Nephron progenitor cell (in vitro differentiated cells): ENCODE measurements around the gene AP2S1.
"Not testable (repeated sequence)": the region's sequence is repeated elsewhere in the genome, so short reads cannot be mapped to it uniquely, and the experiment has no call there.

Experiments used
- DNase-seq: peaks from one replicate; pipeline ENCODE4 v3.0.0; 2021
- H3K27ac Mint-ChIP-seq: 2 replicates; pipeline ENCODE4 v1.8.0; 2021; ENCODE audit warnings: mild to moderate bottlenecking, moderate library complexity, mixed read lengths
- H3K27me3 Mint-ChIP-seq: 2 replicates; pipeline ENCODE4 v1.8.0; 2021; ENCODE audit warnings: mild to moderate bottlenecking, low read depth, mixed read lengths; ENCODE audit not compliant: poor library complexity
- H3K36me3 Mint-ChIP-seq: 2 replicates; pipeline ENCODE4 v1.8.0; 2021; ENCODE audit warnings: low read depth, mixed read lengths
- H3K4me1 Mint-ChIP-seq: 2 replicates; pipeline ENCODE4 v1.8.0; 2021; ENCODE audit warnings: mixed read lengths
- H3K4me3 Mint-ChIP-seq: 2 replicates; pipeline ENCODE4 v1.8.0; 2021; ENCODE audit warnings: mild to moderate bottlenecking, moderate library complexity, mixed read lengths
- H3K9me3 Mint-ChIP-seq: 2 replicates; pipeline ENCODE4 v1.8.0; 2021; ENCODE audit warnings: mild to moderate bottlenecking, moderate library complexity, mixed read lengths
- TF ChIP-seq, protein P1 (sequence below): fragments of 200-600 bp; sonication (generic); IDR thresholded peaks from 2 replicates; pipeline ENCODE4 v1.5.0; 2021; ENCODE audit warnings: antibody characterized with exemption

Gene AP2S1

DNA sequence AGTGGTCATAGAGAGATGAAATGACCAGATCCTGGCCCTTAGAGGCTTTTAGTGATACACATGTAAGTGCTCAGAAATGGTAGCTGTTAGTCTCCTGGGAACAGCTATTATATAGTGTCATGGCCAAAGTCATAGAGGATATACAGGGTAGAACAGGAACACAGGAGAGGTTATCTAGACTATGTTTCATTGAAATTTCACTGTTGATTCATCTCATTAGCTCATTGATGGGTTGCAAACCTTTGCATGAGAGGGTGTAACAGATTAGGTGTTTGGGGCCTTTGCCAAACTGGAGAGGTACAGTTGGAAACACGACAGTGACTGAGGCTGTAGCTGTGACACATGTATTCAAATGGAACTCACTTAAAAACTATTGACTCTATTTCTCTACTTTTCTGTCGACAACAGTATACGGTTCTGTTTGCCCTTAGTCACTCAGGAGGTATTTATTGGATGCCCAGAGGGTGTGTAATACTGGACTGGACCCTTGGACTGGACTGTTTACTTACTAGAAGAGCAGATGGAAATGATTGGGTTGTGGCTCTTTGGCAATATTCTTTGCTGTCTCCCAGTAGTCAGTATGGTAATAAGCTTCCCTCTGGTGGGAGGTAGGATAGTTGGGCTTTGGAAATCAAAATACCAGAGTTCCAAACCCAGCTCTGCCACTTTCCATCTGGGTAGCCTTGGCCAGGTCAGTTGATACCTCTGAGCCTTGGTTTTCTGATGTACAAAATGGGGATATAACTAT, 40.0 kb upstream of the AP2S1 start:
- Mint-ChIP-seq H3K27me3 (no peaks in the 10 kb centered on the region), H3K27ac (peak overlapping the region; percentile 17), H3K4me3 (no peak overlapping the region), H3K36me3 (peaks cover 52% of the 10 kb centered on the region), H3K4me1 (peaks cover 34% of the 10 kb centered on the region), H3K9me3 (peaks cover 16% of the 10 kb centered on the region)
- no peak for DNase-seq
- TF ChIP-seq, protein P1, sequence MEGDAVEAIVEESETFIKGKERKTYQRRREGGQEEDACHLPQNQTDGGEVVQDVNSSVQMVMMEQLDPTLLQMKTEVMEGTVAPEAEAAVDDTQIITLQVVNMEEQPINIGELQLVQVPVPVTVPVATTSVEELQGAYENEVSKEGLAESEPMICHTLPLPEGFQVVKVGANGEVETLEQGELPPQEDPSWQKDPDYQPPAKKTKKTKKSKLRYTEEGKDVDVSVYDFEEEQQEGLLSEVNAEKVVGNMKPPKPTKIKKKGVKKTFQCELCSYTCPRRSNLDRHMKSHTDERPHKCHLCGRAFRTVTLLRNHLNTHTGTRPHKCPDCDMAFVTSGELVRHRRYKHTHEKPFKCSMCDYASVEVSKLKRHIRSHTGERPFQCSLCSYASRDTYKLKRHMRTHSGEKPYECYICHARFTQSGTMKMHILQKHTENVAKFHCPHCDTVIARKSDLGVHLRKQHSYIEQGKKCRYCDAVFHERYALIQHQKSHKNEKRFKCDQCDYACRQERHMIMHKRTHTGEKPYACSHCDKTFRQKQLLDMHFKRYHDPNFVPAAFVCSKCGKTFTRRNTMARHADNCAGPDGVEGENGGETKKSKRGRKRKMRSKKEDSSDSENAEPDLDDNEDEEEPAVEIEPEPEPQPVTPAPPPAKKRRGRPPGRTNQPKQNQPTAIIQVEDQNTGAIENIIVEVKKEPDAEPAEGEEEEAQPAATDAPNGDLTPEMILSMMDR, result no peak

DNA sequence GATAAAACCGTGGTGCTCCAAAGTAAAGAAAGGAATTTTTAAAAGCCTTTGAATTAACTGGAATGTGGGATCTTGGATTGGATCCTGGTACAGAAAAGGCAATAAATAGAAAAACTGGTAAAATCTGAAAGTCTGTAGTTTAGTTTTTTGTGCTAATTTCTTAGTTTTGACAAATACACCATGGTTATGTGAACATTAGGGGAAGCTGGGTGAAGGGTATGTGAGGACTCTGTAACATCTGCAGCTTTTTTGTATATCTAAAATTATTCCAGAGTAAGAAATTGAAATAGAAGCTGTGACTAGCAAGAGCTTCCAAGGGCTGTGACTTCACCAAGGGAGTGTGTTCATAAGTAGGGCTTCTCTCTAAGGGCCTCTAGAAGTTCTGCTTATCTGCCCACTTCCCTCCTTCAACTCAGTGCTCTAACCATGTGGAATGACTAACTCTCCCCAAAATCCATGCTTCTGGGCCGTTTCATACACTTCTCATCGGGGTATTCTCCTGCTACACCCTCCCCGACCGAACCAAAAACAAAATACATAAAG, 36.7 kb upstream of the AP2S1 start:
- no peak for DNase-seq
- H3K27me3 Mint-ChIP-seq, result no peaks in the 10 kb centered on the region
- H3K27ac Mint-ChIP-seq, result no peak overlapping the region
- peaks cover 16% of the 10 kb centered on the region for H3K9me3 Mint-ChIP-seq
- no peak overlapping the region for H3K4me3 Mint-ChIP-seq
- TF ChIP-seq, protein P1, result no peak
- H3K36me3 Mint-ChIP-seq, result peaks cover 39% of the 10 kb centered on the region
- peaks cover 30% of the 10 kb centered on the region for H3K4me1 Mint-ChIP-seq

DNA sequence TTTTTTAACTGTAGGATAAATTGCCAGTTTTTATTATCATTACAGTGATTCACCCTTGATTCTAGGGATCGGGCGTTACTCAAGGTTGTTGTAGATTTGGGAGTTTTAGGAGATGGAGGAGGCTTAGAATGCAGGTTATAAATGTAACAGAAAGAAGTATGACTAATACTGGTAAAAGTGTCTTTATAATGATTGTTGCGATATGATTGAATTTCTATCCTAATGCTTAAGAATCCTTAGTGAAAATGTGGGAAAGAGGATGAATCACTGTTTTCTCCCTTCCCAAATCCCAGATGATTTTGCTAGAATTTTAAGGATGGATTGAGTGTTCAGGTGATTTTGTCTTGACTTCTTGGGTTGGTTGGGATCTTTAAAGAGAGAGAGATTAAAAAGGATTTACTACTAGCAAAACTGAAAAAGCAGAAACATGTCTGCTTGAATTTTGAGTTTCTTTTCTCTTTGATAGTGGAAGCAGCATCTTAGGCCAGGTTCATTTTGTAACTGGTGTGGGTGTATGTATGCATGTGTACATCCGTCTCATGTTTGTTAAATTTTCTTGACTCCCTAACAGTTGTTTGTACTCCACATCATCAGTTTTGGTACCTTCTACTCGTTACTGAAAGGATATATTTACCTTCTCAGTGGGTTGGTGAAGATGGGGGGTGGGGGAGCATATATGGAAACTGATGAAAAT, 36.0 kb upstream of the AP2S1 start:
- H3K4me3 Mint-ChIP-seq, result no peak overlapping the region
- peaks cover 43% of the 10 kb centered on the region for H3K36me3 Mint-ChIP-seq
- H3K27me3 Mint-ChIP-seq, result no peaks in the 10 kb centered on the region
- TF ChIP-seq, protein P1, result no peak
- H3K9me3 Mint-ChIP-seq, result peaks cover 16% of the 10 kb centered on the region
- DNase-seq, result no peak
- H3K27ac Mint-ChIP-seq, result no peak overlapping the region
- peaks cover 34% of the 10 kb centered on the region for H3K4me1 Mint-ChIP-seq

DNA sequence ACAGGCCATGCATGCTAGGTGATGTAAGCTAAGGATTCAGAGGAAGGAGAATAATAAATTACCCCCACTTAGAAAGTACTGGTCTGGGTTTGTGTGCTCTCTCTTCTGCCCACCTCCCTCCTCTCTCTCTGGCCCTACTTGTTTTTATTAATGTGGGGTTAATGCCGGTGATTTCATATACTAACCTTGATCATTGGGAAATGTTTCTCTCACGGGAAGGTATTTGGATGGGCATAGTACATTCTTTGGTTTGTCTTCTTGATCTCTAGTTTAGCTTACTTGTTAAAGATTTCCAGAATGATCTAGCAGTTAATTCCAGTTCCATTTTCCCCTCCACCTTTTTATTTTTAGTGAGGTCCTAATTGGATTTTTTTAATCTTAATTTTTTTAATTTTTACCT, 34.8 kb upstream of the AP2S1 start:
- Mint-ChIP-seq H3K36me3 (peaks cover 50% of the 10 kb centered on the region), H3K27ac (no peak overlapping the region), H3K4me3 (no peak overlapping the region), H3K4me1 (peaks cover 28% of the 10 kb centered on the region), H3K9me3 (peaks cover 16% of the 10 kb centered on the region), H3K27me3 (no peaks in the 10 kb centered on the region)
- TF ChIP-seq, protein P1, result no peak
- DNase-seq, result no peak

DNA sequence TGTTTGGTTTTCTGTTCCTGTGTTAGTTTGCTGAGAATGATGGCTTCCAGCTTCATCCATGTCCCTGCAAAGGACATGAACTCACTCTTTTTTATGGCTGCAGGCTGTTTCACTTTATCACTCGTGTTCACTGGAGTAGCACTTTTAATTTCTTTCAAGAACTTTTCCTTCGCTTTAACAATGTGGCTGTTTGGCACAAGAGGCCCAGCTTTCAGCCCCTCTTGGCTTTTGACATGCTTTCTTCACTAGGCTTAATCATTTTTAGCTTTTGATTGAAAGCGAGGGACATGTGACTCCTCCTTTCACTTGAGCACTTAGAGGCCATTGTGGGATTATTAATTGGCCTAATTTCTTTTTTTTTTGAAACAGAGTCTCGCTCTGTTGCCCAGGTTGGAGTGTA, 32.1 kb upstream of the AP2S1 start:
- H3K27me3 Mint-ChIP-seq, H3K4me3 Mint-ChIP-seq, DNase-seq: not testable (repeated sequence)
- peak overlapping the region; percentile 96 for H3K27ac Mint-ChIP-seq
- H3K36me3 Mint-ChIP-seq, result peaks cover 58% of the 10 kb centered on the region
- H3K9me3 Mint-ChIP-seq, result peaks cover 15% of the 10 kb centered on the region
- H3K4me1 Mint-ChIP-seq, result peaks cover 18% of the 10 kb centered on the region

DNA sequence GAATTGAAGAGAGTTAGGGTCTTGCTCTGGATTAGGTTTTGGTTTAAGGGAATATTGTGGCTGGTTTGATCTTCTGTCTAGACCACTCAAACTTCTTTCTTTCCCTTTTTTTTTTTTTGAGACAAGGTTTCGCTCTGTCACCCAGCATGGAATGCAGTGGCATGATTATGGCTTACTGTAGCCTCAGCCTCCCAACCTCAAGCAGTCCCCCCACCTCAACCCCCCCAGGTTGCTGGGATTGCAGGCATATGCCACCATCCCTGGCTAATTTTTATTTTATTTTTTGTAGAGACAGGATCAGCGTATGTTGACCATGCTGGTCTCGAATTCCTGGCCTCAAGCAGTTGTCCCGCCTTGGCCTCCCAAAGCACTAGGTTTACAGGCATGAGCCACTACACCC, 31.4 kb upstream of the AP2S1 start:
- TF ChIP-seq, protein P1, result no peak
- H3K27ac Mint-ChIP-seq, result no peak overlapping the region
- H3K4me3 Mint-ChIP-seq, result no peak overlapping the region
- H3K9me3 Mint-ChIP-seq, result peaks cover 8% of the 10 kb centered on the region
- no peak for DNase-seq
- H3K27me3 Mint-ChIP-seq, result no peaks in the 10 kb centered on the region
- H3K4me1 Mint-ChIP-seq, result peaks cover 18% of the 10 kb centered on the region
- H3K36me3 Mint-ChIP-seq, result peaks cover 51% of the 10 kb centered on the region
